ENCODE measurements around the gene ADAMTS12.

ADAMTS12 gene

GRCh38 chr5:33763435-33763834 lies 128.4 kb downstream of the ADAMTS12 start:
- H3K4me3 ChIP-seq (ENCODE audit: low read depth, low read length): no peak overlapping the region
- TF ChIP-seq CTCF (IDR thresholded peaks at IDR 0.05; ENCODE audit: low read depth, low read length): no peak

- no peak for TF ChIP-seq CTCF (IDR thresholded peaks at IDR 0.05; ENCODE audit: low read depth, low read length)
- H3K4me3 ChIP-seq (ENCODE audit: low read depth, low read length): no peak overlapping the region
Measured at GRCh38 chr5:33762859-33763258, 128.9 kb downstream of the ADAMTS12 start.

GRCh38 chr5:33761139-33761538 lies 130.7 kb downstream of the ADAMTS12 start:
- TF ChIP-seq CTCF (IDR thresholded peaks at IDR 0.05; ENCODE audit: low read depth, low read length): no peak

GRCh38 chr5:33758737-33759136 lies 133.1 kb downstream of the ADAMTS12 start:
- TF ChIP-seq CTCF (IDR thresholded peaks at IDR 0.05; ENCODE audit: low read depth, low read length): no peak
- no peak overlapping the region for H3K4me3 ChIP-seq (ENCODE audit: low read depth, low read length)

More at GRCh38 chr5:33761139-33761538, 130.7 kb downstream of the ADAMTS12 start:
- H3K4me3 ChIP-seq (ENCODE audit: low read depth, low read length): no peak overlapping the region

- no peak overlapping the region for H3K4me3 ChIP-seq (ENCODE audit: low read depth, low read length)
Measured at GRCh38 chr5:33756491-33756890, 135.3 kb downstream of the ADAMTS12 start.

GRCh38 chr5:33755231-33755630 lies 136.6 kb downstream of the ADAMTS12 start:
- TF ChIP-seq CTCF (IDR thresholded peaks at IDR 0.05; ENCODE audit: low read depth, low read length): no peak
- H3K4me3 ChIP-seq (ENCODE audit: low read depth, low read length): no peak overlapping the region

More at GRCh38 chr5:33756491-33756890, 135.3 kb downstream of the ADAMTS12 start:
- no peak for TF ChIP-seq CTCF (IDR thresholded peaks at IDR 0.05; ENCODE audit: low read depth, low read length)

- H3K4me3 ChIP-seq (ENCODE audit: low read depth, low read length): no peak overlapping the region
- TF ChIP-seq CTCF (IDR thresholded peaks at IDR 0.05; ENCODE audit: low read depth, low read length): no peak
Measured at GRCh38 chr5:33753704-33754103, 138.1 kb downstream of the ADAMTS12 start.
